IPS-18a (cell line): ENCODE data around the gene TEC.
"Not testable (repeated sequence)": the region's sequence is repeated elsewhere in the genome, so short reads cannot be mapped to it uniquely, and the experiment has no call there.

Experiments
- H3K27ac ChIP-seq: one replicate; pipeline ENCODE4 v1.5.1; 2013; ENCODE audit warnings: low read length
- H3K27me3 ChIP-seq: one replicate; pipeline ENCODE4 v1.6.1; 2013; ENCODE audit warnings: mild to moderate bottlenecking, low read length; ENCODE audit not compliant: control insufficient read depth, insufficient read depth
- H3K36me3 ChIP-seq: one replicate; pipeline ENCODE4 v1.6.1; 2013; ENCODE audit warnings: low read depth, low read length; ENCODE audit not compliant: control insufficient read depth
- H3K4me1 ChIP-seq: one replicate; pipeline ENCODE4 v1.6.1; 2013; ENCODE audit warnings: low read depth, low read length; ENCODE audit not compliant: control insufficient read depth
- H3K4me3 ChIP-seq: one replicate; pipeline ENCODE4 v1.5.1; 2013; ENCODE audit warnings: low read length
- H3K9ac ChIP-seq: one replicate; pipeline ENCODE4 v1.6.1; 2013; ENCODE audit warnings: mild to moderate bottlenecking, low read length, moderate library complexity
- H3K9me3 ChIP-seq: one replicate; pipeline ENCODE4 v1.6.1; 2013; ENCODE audit warnings: low read depth, low read length; ENCODE audit not compliant: control insufficient read depth

TEC gene

GRCh38 chr4:48193096-48193836 lies 76.4 kb downstream of the TEC start:
- Histone ChIP-seq H3K27me3 (no peaks in the 10 kb centered on the region), H3K9me3 (no peaks in the 10 kb centered on the region), H3K4me3 (no peak overlapping the region), H3K27ac (no peak overlapping the region), H3K9ac (no peak overlapping the region), H3K36me3 (no peaks in the 10 kb centered on the region), H3K4me1 (no peaks in the 10 kb centered on the region)

- Histone ChIP-seq H3K4me1 (no peaks in the 10 kb centered on the region), H3K9ac (no peak overlapping the region), H3K4me3 (no peak overlapping the region)
Observed at GRCh38 chr4:48191758-48192157, 77.9 kb downstream of the TEC start.

GRCh38 chr4:48190839-48191238 lies 78.8 kb downstream of the TEC start:
- no peaks in the 10 kb centered on the region for H3K4me1 ChIP-seq
- H3K9me3 ChIP-seq, result no peaks in the 10 kb centered on the region
- no peak overlapping the region for H3K9ac ChIP-seq
- no peak overlapping the region for H3K4me3 ChIP-seq
- H3K27ac ChIP-seq, result no peak overlapping the region
- H3K36me3 ChIP-seq, result no peaks in the 10 kb centered on the region
- H3K27me3 ChIP-seq, result no peaks in the 10 kb centered on the region

More at GRCh38 chr4:48191758-48192157, 77.9 kb downstream of the TEC start:
- H3K36me3 ChIP-seq, result no peaks in the 10 kb centered on the region
- no peaks in the 10 kb centered on the region for H3K9me3 ChIP-seq
- no peaks in the 10 kb centered on the region for H3K27me3 ChIP-seq
- no peak overlapping the region for H3K27ac ChIP-seq

DNA sequence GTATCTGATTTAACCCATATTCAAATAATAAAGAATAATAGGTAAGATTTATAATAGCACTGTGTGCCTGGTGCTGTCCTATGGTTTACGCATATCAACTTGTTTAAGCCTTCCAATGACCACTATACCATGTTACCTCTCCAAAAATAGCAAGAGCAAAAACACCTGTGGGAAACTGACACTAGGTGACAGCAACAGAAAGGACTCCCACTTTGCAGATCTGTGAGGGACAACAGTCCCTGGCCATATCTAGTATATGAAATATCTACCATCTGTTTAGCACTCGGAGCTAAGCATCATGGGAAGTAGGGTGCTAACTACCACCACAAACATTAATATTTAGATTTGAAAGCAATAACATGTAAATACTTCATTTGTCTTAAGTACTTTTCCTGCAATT lies 79.9 kb downstream of the TEC start:
- Histone ChIP-seq H3K36me3 (no peaks in the 10 kb centered on the region), H3K9ac (no peak overlapping the region), H3K4me1 (no peaks in the 10 kb centered on the region), H3K9me3 (no peaks in the 10 kb centered on the region), H3K27me3 (no peaks in the 10 kb centered on the region), H3K4me3 (no peak overlapping the region), H3K27ac (no peak overlapping the region)

- Histone ChIP-seq H3K9me3 (no peaks in the 10 kb centered on the region), H3K27ac (no peak overlapping the region), H3K9ac (no peak overlapping the region), H3K27me3 (no peaks in the 10 kb centered on the region), H3K4me3 (no peak overlapping the region), H3K4me1 (peaks cover 1% of the 10 kb centered on the region), H3K36me3 (no peaks in the 10 kb centered on the region)
Observed at GRCh38 chr4:48188390-48188789, 81.2 kb downstream of the TEC start.

DNA sequence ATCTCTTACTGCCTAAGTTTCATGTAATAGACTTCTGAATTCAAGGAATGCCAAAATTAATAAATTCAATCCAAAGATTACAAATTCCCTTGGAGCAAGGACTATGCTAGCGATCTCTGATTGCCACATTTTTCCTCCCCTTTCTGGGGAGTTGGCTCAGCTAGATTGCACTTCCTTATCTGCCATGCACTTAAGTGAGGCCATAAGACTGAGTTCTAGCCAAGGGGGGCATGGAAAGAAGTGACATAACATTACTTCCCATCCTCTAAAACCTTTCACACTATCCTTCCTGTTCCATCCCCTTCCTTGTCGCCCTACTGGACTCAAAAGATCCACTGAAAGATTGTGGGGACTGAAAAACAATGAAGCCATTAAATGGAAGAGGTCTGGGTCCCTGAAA lies 81.8 kb downstream of the TEC start:
- H3K4me3 ChIP-seq, result no peak overlapping the region
- no peak overlapping the region for H3K27ac ChIP-seq
- no peaks in the 10 kb centered on the region for H3K27me3 ChIP-seq
- H3K9ac ChIP-seq, result no peak overlapping the region
- peaks cover 4% of the 10 kb centered on the region for H3K4me1 ChIP-seq
- H3K9me3 ChIP-seq, result no peaks in the 10 kb centered on the region
- no peaks in the 10 kb centered on the region for H3K36me3 ChIP-seq

DNA sequence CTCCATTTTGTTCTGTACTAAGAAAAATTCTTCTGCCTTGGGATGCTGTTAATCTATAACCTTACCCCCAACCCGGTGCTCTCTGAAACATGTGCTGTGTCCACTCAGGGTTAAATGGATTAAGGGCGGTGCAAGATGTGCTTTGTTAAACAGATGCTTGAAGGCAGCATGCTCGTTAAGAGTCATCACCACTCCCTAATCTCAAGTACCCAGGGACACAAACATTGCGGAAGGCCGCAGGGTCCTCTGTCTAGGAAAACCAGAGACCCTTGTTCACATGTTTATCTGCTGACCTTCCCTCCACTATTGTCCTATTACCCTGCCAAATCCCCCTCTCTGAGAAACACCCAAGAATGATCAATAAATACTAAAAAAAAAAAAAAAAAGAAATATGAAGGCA lies 82.6 kb downstream of the TEC start:
- H3K27ac ChIP-seq, H3K27me3 ChIP-seq, H3K36me3 ChIP-seq, H3K9ac ChIP-seq, H3K4me3 ChIP-seq, H3K9me3 ChIP-seq, H3K4me1 ChIP-seq: not testable (repeated sequence)

- not testable (repeated sequence) for H3K27ac ChIP-seq, H3K36me3 ChIP-seq, H3K27me3 ChIP-seq, H3K4me3 ChIP-seq, H3K9me3 ChIP-seq, H3K9ac ChIP-seq, H3K4me1 ChIP-seq
Observed at GRCh38 chr4:48186394-48186793, 83.2 kb downstream of the TEC start.

DNA sequence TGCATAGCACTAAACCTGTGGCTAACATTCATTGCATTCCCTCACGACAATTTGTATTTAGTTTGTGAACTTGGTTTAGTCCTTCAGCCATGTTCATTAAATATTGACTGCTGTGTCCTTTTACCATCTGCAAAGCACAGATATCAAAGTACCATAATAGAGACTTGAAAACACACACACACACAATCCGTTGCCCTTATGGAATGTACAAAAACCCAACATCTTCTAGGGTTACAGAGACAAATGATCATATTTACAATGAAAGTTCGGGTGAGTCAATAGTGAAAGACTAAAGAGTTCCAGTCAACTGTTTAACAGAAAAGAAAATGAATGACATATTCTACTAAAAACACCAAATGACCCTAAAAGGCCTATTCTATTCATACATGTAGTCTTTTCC lies 84.8 kb downstream of the TEC start:
- Histone ChIP-seq H3K36me3 (no peaks in the 10 kb centered on the region), H3K4me1 (peaks cover 4% of the 10 kb centered on the region), H3K4me3 (no peak overlapping the region), H3K27ac (no peak overlapping the region), H3K9ac (no peak overlapping the region), H3K9me3 (no peaks in the 10 kb centered on the region), H3K27me3 (no peaks in the 10 kb centered on the region)

- Histone ChIP-seq H3K4me1 (peaks cover 13% of the 10 kb centered on the region), H3K4me3 (no peak overlapping the region), H3K27me3 (no peaks in the 10 kb centered on the region), H3K9me3 (no peaks in the 10 kb centered on the region), H3K36me3 (no peaks in the 10 kb centered on the region), H3K9ac (no peak overlapping the region), H3K27ac (no peak overlapping the region)
Observed at GRCh38 chr4:48180234-48180633, 89.4 kb downstream of the TEC start.

DNA sequence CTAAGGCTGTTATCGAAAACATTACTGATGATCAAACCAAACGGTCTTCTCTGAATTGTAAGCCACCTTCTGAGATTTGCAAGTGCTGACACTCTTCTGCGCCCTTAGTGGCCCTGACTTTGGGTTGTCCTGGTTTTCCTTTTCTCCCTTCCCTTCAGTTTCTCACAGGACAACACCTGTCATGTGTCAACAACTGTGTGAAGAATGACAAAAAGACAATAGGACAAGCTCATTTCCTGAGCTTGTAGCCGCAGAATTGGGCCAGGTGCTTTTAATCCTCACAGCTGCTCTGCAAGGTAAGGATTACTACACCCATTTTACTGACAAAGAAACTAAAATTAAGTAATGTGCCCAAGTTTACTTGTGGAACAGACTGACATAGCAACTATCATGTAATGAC lies 90.7 kb downstream of the TEC start:
- H3K27me3 ChIP-seq, result no peaks in the 10 kb centered on the region
- no peaks in the 10 kb centered on the region for H3K9me3 ChIP-seq
- H3K4me3 ChIP-seq, result no peak overlapping the region
- no peaks in the 10 kb centered on the region for H3K36me3 ChIP-seq
- H3K4me1 ChIP-seq, result peaks cover 18% of the 10 kb centered on the region
- H3K9ac ChIP-seq, result no peak overlapping the region
- H3K27ac ChIP-seq, result no peak overlapping the region

GRCh38 chr4:48175806-48176205 lies 93.8 kb downstream of the TEC start:
- H3K27ac ChIP-seq, result no peak overlapping the region
- H3K9me3 ChIP-seq, result no peaks in the 10 kb centered on the region
- no peak overlapping the region for H3K4me3 ChIP-seq
- H3K36me3 ChIP-seq, result no peaks in the 10 kb centered on the region
- peaks cover 24% of the 10 kb centered on the region for H3K4me1 ChIP-seq
- H3K9ac ChIP-seq, result no peak overlapping the region
- no peaks in the 10 kb centered on the region for H3K27me3 ChIP-seq
